ENCODE measurements around the gene KLC4. TPM values are rescaled to one million over a fixed set of nuclear protein-coding genes. Genes with fewer than 3 reads are reported as not detected.
A peak's percentile ranks its signal among the peaks of the same experiment; 100 is the strongest.

The KLC4 gene
- total and polyA plus RNA-seq, 11 donors = 18.8 to 35.4 (median 26.9) TPM

DNA sequence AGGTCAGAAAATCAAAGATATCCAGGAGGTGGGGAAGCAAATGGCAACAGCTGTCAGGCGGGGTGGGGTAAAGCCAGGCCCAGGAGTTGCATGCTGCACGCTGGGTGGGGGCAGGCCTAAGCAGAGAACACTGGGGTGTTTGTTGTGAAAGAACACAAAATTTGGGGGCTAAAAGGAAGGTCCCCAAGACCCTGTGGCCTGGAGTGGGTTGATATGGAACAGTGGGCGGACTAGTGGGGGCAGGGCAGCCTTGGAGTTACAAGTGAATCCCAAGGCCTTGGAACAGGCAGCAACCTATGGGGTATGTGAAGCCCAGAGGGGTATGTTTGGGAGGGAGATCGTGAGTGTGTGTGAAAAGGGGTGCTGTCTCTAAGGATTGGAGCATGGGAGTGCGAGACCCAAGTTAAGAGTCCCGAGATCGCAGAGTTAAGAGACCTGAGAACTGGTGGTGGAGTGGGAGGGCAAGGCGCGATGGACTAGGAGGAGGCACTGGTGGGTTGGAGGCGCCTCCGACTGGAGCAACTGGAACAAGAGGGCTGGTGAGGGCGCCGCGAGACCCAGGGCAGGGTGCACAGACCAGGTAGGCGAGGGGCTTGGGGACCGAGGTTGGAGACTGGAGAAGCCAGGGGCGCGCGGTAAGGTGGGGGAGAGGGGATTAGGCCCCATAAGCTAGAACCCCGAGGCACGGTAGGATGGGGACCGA lies 6.4 kb upstream of the KLC4 start:
- Histone ChIP-seq H3K4me3 (peak overlapping the region; percentile 36 to 87 (median 74)), H3K36me3 (peaks cover 0 to 58% (median 49%) of the 10 kb centered on the region in 9 donors), H3K27ac (peak overlapping the region; percentile 81 to 97 (median 94)), H3K9me3 (no peaks in the 10 kb centered on the region), H3K4me1 (peaks cover 0 to 27% (median 12%) of the 10 kb centered on the region in 12 donors), H3K27me3 (no peaks in the 10 kb centered on the region)
- ATAC-seq (peak; percentile 10 to 38 (median 26)), DNase-seq (peak in 3 of 5 donors; percentile 40 to 48 (median 41))
- intact Hi-C loops (cut with DNase I) = loop anchor here in 6 of 10 donors (2.0 to 10.0 kb wide), 5 partner anchors 32 to 151 kb away; partner anchors contain the start of gene RRP36 (in 1 of the 6)
- WGBS, 4 donors = 20 to 32% (median 30%) methylated on average over 22 of the region's 22 CpGs
- TF ChIP-seq POLR2A (IDR thresholded peaks at IDR 0.05) = no peak
- TF ChIP-seq, protein P1, sequence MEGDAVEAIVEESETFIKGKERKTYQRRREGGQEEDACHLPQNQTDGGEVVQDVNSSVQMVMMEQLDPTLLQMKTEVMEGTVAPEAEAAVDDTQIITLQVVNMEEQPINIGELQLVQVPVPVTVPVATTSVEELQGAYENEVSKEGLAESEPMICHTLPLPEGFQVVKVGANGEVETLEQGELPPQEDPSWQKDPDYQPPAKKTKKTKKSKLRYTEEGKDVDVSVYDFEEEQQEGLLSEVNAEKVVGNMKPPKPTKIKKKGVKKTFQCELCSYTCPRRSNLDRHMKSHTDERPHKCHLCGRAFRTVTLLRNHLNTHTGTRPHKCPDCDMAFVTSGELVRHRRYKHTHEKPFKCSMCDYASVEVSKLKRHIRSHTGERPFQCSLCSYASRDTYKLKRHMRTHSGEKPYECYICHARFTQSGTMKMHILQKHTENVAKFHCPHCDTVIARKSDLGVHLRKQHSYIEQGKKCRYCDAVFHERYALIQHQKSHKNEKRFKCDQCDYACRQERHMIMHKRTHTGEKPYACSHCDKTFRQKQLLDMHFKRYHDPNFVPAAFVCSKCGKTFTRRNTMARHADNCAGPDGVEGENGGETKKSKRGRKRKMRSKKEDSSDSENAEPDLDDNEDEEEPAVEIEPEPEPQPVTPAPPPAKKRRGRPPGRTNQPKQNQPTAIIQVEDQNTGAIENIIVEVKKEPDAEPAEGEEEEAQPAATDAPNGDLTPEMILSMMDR (IDR thresholded peaks at IDR 0.05) = no peak

DNA sequence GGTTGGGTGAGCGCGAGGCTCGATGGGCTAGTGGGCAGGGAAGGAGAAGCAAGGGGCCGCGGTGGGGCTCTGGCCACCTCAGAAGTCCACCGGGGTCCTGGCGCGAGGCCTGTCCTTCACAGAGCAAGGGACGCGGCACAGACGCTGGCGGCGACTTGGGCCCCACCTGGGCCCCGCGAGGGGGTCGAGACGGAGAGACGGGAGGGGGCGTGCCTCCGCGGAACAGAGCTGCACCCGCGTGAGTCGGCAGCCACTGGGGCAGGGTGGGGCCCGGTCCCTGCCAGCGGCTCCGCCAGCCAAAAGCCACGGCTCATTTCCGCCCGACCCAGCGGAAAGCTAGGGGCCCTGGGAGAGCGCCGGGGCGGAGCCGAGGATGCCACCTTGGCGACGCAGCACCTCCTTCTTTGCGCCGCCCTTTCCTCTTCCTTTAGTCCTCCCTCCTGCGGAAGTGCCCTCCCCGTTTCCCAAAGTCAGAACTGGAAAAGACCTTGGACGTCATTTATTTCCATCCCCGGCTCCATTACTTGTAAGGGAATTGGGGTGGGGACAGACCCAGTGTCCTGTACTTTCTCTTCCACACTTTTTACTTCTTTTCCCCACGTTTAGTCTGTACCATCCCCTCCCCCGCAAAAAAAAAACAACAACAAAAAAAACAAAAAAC lies 5.8 kb upstream of the KLC4 start, which contains the start of gene CUL7:
CUL7 (minus strand) TSS at position 307 of the 661 bp plus-strand sequence. CDS start 1,063 bp downstream, outside the sequence.
- H3K27me3 ChIP-seq = no peaks in the 10 kb centered on the region
- H3K4me1 ChIP-seq = peaks cover 0 to 34% (median 18%) of the 10 kb centered on the region in 12 donors
- DNase-seq (peak; percentile 93 to 96 (median 96)), ATAC-seq (peak; percentile 92 to 97 (median 96))
- peak within 1 kb of the TSS; percentile 81 to 97 (median 94) for H3K27ac ChIP-seq
- H3K36me3 ChIP-seq = peaks cover 0 to 53% (median 46%) of the 10 kb centered on the region in 9 donors
- H3K9me3 ChIP-seq = no peaks in the 10 kb centered on the region
- TF ChIP-seq POLR2A (IDR thresholded peaks at IDR 0.05) = peak in 1 of 2 donors; percentile 83
- TF ChIP-seq, protein P1 (IDR thresholded peaks at IDR 0.05) = peak in 3 of 12 donors; percentile 3 to 12 (median 7)
- WGBS, 4 donors = 1 to 7% (median 2%) methylated on average over 14 to 45 of the region's 45 CpGs
- peak within 1 kb of the TSS; percentile 36 to 87 (median 74) for H3K4me3 ChIP-seq
- intact Hi-C loops (cut with DNase I) = loop anchor here in 6 of 10 donors (2.0 to 10.0 kb wide), 5 partner anchors 33 to 151 kb away; partner anchors contain the start of gene RRP36 (in 1 of the 6)

DNA sequence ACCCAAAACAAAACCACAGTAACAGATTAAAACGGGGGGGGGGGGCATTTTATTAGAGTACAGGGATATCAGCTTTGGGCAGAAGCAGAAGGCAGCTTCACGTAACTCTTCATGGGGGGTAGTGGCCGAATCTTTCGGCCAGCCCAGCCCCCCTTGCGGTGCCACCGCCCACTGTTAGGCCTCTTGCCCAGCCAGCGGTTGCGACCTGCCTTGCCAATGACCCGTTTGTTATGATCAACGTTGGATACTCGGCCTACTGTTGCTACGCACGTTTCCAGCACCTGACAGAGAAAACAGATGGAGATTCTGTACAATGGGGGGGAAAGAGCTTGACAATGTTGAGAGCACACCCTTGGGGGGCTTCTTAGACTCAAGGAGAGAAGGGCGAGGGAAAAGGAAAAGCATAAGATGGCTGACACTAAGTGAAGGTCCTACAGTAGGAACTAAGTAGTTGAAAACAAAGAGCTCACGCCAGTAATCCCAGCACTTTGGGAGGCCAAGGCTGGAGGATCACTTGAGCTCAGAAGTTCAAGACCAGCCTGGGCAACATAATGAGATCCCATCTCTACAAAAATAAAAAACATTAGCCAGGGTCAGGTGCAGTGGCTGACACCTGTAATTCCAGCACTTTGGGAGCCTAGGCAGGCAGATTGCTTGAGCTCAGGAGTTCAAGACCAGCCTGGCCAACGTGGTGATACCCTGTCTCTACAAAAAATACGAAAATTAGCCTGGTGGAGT lies 5.1 kb upstream of the KLC4 start:
- H3K27me3 ChIP-seq = no peaks in the 10 kb centered on the region
- H3K9me3 ChIP-seq = no peaks in the 10 kb centered on the region
- H3K4me3 ChIP-seq = peak overlapping the region in 11 of 12 donors; percentile 59 to 87 (median 74)
- no peak for ATAC-seq
- TF ChIP-seq, protein P1 (IDR thresholded peaks at IDR 0.05) = no peak
- TF ChIP-seq POLR2A (IDR thresholded peaks at IDR 0.05) = no peak
- 60 to 68% (median 66%) methylated on average over 17 of the region's 17 CpGs for WGBS, 4 donors
- peaks cover 0 to 35% (median 20%) of the 10 kb centered on the region in 12 donors for H3K4me1 ChIP-seq
- DNase-seq = no peak
- H3K27ac ChIP-seq = peak overlapping the region; percentile 81 to 97 (median 94)
- intact Hi-C loops (cut with DNase I) = loop anchor here in 6 of 10 donors (5.0 to 10.0 kb wide), 4 partner anchors 37 to 152 kb away; no protein-coding TSS in a partner anchor
- H3K36me3 ChIP-seq = peaks cover 0 to 46% (median 40%) of the 10 kb centered on the region in 9 donors

Measured in heart left ventricle (tissue), 16 donors.